A673 (cell line): ENCODE measurements around the gene MAP3K13. TPM values are rescaled to one million over a fixed set of nuclear protein-coding genes. Genes with fewer than 3 reads are reported as not detected.
"Not testable (repeated sequence)": the region's sequence is repeated elsewhere in the genome, so short reads cannot be mapped to it uniquely, and the experiment has no call there.

Experiments used
- BruUV-seq: library from RNA; stranded (reverse); fragments of 400-500 nt; replicated peaks from 2 replicates; lab custom pipeline; 2021; lab: Mats Ljungman, UMichigan
- CTCF ChIA-PET: fragments of 300-600 bp; sonication (Branson Sonifier 250); formaldehyde crosslinking; loops from one replicate; lab custom pipeline; 2022; ENCODE audit warnings: antibody characterized with exemption; lab: Charles Lee
- POLR2A ChIA-PET: fragments of 300-600 bp; sonication (Branson Sonifier 250); formaldehyde crosslinking; loops from one replicate; lab custom pipeline; 2022; ENCODE audit warnings: antibody characterized with exemption; ENCODE audit not compliant: low non-redundant PET; lab: Charles Lee
- DNase-seq: peaks from one replicate; pipeline ENCODE4 v3.0.0-alpha.2; 2015; ENCODE audit warnings: low spot score
- H3K27ac ChIP-seq: fragments of 200-600 bp; sonication (generic); 2 replicates; pipeline ENCODE4 v1.5.1; 2016; ENCODE audit warnings: mixed run types, low read depth, mild to moderate bottlenecking, mixed read lengths, antibody characterized with exemption, low read length; ENCODE audit not compliant: poor library complexity, severe bottlenecking
- H3K27me3 ChIP-seq: fragments of 200-600 bp; sonication (generic); replicated peaks from 2 replicates; pipeline ENCODE4 v1.6.1; 2017; ENCODE audit warnings: mixed run types, low read depth, mild to moderate bottlenecking, mixed read lengths, antibody characterized with exemption, low read length; ENCODE audit not compliant: insufficient read depth, poor library complexity
- H3K36me3 ChIP-seq: fragments of 200-600 bp; sonication (generic); 2 replicates; pipeline ENCODE4 v1.6.1; 2016; ENCODE audit warnings: mixed run types, mild to moderate bottlenecking, mixed read lengths, antibody characterized with exemption, low read length; ENCODE audit not compliant: insufficient read depth, poor library complexity, severe bottlenecking
- H3K4me1 ChIP-seq: fragments of 200-600 bp; sonication (generic); 2 replicates; pipeline ENCODE4 v1.6.1; 2017; ENCODE audit warnings: mixed run types, mild to moderate bottlenecking, mixed read lengths, antibody characterized with exemption, low read length; ENCODE audit not compliant: insufficient read depth, poor library complexity, severe bottlenecking
- H3K4me3 ChIP-seq: fragments of 200-600 bp; sonication (generic); 2 replicates; pipeline ENCODE4 v1.5.1; 2016; ENCODE audit warnings: low read depth, mixed run types, mild to moderate bottlenecking, mixed read lengths, low read length; ENCODE audit not compliant: poor library complexity, severe bottlenecking
- H3K9me3 ChIP-seq: fragments of 200-600 bp; sonication (generic); 2 replicates; pipeline ENCODE4 v1.6.1; 2016; ENCODE audit warnings: mixed run types, low read depth, mild to moderate bottlenecking, mixed read lengths, antibody characterized with exemption, low read length; ENCODE audit not compliant: poor library complexity, severe bottlenecking
- CTCF ChIP-seq: fragments of 300-800, 200-600 bp; sonication (generic); conservative IDR thresholded peaks from 2 replicates; pipeline ENCODE4 v1.5.1; 2017; ENCODE audit warnings: low read depth, mild to moderate bottlenecking, antibody characterized with exemption, low read length, moderate library complexity, mixed read lengths
- EZH2 ChIP-seq: fragments of 200-600 bp; sonication (generic); IDR thresholded peaks from 2 replicates; pipeline ENCODE4 v1.6.1; 2017; ENCODE audit warnings: borderline replicate concordance, low read depth, mild to moderate bottlenecking, mixed read lengths, antibody characterized with exemption, low read length; ENCODE audit not compliant: poor library complexity, severe bottlenecking
- intact Hi-C: fragments of 100-400 bp; cut with micrococcal nuclease; formaldehyde crosslinking; loops from one replicate; pipeline ENCODE4 v1.10.0; 2022; ENCODE audit not compliant: unreplicated experiment
- total RNA-seq: library from RNA; stranded (reverse); gene quantifications from 2 replicates; pipeline ENCODE4 v1.2.3, GENCODE V29; 2021

MAP3K13 gene
- total RNA-seq, 1 experiment from 2014 or later = 26.8 TPM

DNA sequence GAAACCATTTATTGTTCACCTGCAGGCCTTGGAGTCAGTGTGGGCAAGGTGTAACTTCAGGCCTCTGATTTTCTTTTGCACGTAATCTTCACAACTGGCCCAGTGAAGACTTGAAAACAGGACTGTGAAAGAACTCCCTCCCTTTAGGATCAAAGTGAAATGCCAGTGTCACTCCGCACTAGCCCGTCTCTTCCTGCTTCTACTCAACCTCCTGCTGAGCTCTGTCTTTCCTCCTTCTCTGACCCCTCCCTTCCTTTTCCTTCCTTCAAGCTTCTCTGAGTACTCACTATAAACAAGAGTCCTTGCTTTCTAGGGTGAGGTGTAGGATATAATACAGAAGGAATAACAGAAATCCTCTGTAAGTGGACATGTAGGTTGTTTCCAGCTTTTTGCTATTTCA lies 107.4 kb downstream of the MAP3K13 start:
- CTCF ChIA-PET = interaction anchor here (1.0 kb wide), 1 partner anchor 9 kb away, joined by 3 read pairs; no protein-coding TSS in a partner anchor

GRCh38 chr3:185473290-185473815 lies 110.4 kb downstream of the MAP3K13 start:
- no TSS peak for BruUV-seq
- POLR2A ChIA-PET = no interaction called here
- no peak overlapping the region for H3K27ac ChIP-seq
- no peaks in the 10 kb centered on the region for H3K36me3 ChIP-seq
- no peaks in the 10 kb centered on the region for H3K9me3 ChIP-seq
- H3K4me3 ChIP-seq = no peak overlapping the region
- DNase-seq = peak; percentile 9
- H3K27me3 ChIP-seq = no peaks in the 10 kb centered on the region
- TF ChIP-seq CTCF = no peak
- no peak for TF ChIP-seq EZH2
- no peaks in the 10 kb centered on the region for H3K4me1 ChIP-seq
- CTCF ChIA-PET = no interaction called here
- intact Hi-C loops = no loop called here

More for the DNA sequence above, 107.4 kb downstream of the MAP3K13 start:
- Histone ChIP-seq H3K27me3 (no peaks in the 10 kb centered on the region), H3K4me1 (no peaks in the 10 kb centered on the region), H3K4me3 (no peak overlapping the region), H3K27ac (no peak overlapping the region), H3K36me3 (no peaks in the 10 kb centered on the region), H3K9me3 (no peaks in the 10 kb centered on the region)
- intact Hi-C loops = no loop called here
- DNase-seq = peak; percentile 24
- TF ChIP-seq EZH2 (no peak), CTCF (no peak)
- no TSS peak for BruUV-seq
- POLR2A ChIA-PET = no interaction called here

DNA sequence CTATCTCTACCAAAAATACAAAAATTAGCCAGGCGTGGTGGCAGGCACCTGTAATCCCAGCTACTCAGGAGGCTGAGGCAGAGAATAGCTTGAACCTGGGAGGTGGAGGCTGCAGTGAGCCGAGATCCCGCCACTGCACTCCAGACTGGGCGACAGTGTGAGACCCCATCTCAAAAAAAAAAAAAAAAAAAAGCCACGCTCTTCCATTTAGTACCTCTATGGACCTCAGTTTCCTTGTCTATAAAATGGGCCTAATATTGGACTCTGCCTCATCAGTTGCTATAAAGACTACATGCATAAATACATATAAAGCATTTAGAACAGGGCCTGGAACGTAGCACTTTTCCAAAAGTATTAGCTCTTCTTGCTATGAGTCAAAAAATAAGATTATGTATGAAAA lies 112.0 kb downstream of the MAP3K13 start:
- intact Hi-C loops, H3K4me1 ChIP-seq, H3K27me3 ChIP-seq, H3K27ac ChIP-seq, CTCF ChIA-PET, DNase-seq, H3K4me3 ChIP-seq, POLR2A ChIA-PET, BruUV-seq, H3K36me3 ChIP-seq, H3K9me3 ChIP-seq: not testable (repeated sequence)

DNA sequence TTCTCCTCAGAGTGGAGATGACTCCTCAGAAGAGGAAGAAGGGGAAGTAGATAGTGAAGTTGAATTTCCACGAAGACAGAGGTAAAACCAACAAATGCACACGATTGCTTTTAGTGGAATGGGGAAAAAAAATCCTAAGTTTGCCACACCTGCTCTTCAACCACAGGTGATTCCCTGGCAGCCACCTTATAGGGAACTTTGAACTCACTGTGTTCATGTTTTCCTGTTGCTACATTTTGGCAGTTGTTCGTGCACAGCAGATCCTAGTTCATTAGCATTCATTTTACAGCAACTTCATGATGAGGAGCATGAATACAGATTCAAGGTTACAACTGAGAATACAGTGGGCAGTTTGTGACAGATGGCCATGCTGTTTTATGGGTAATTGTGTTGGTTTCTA lies 114.4 kb downstream of the MAP3K13 start:
- intact Hi-C loops = no loop called here
- TF ChIP-seq EZH2 = no peak
- no peak for TF ChIP-seq CTCF
- Histone ChIP-seq H3K4me3 (no peak overlapping the region), H3K27me3 (no peaks in the 10 kb centered on the region), H3K27ac (no peak overlapping the region), H3K9me3 (no peaks in the 10 kb centered on the region), H3K36me3 (no peaks in the 10 kb centered on the region), H3K4me1 (no peaks in the 10 kb centered on the region)
- POLR2A ChIA-PET = no interaction called here
- no TSS peak for BruUV-seq
- CTCF ChIA-PET = no interaction called here
- no peak for DNase-seq
